ENCODE data around the gene PRR36.

Gene PRR36

GRCh38 chr19:7849631-7849999 is 24.6 kb downstream of the PRR36 start:
- H3K4me3 ChIP-seq (ENCODE audit: low read length) = no peak overlapping the region
- DNase-seq (ENCODE audit: low read depth) = no peak
- no peak for TF ChIP-seq CTCF (conservative IDR thresholded peaks at IDR 0.05; ENCODE audit: low read depth, low read length)

GRCh38 chr19:7848779-7849457 is 25.3 kb downstream of the PRR36 start:
- no peak for DNase-seq (ENCODE audit: low read depth)
- TF ChIP-seq CTCF (conservative IDR thresholded peaks at IDR 0.05; ENCODE audit: low read depth, low read length) = no peak
- H3K4me3 ChIP-seq (ENCODE audit: low read length) = no peak overlapping the region

- no peak overlapping the region for H3K4me3 ChIP-seq (ENCODE audit: low read length)
- no peak for TF ChIP-seq CTCF (conservative IDR thresholded peaks at IDR 0.05; ENCODE audit: low read depth, low read length)
- DNase-seq (ENCODE audit: low read depth) = no peak
Measured at GRCh38 chr19:7847664-7848063, 26.5 kb downstream of the PRR36 start.

- no peak for TF ChIP-seq CTCF (conservative IDR thresholded peaks at IDR 0.05; ENCODE audit: low read depth, low read length)
- DNase-seq (ENCODE audit: low read depth) = no peak
- no peak overlapping the region for H3K4me3 ChIP-seq (ENCODE audit: low read length)
Measured at GRCh38 chr19:7846155-7846646, 28.0 kb downstream of the PRR36 start.

- no peak for TF ChIP-seq CTCF (conservative IDR thresholded peaks at IDR 0.05; ENCODE audit: low read depth, low read length)
- no peak overlapping the region for H3K4me3 ChIP-seq (ENCODE audit: low read length)
- DNase-seq (ENCODE audit: low read depth) = no peak
Measured at GRCh38 chr19:7845390-7846154, 28.6 kb downstream of the PRR36 start.

- H3K4me3 ChIP-seq (ENCODE audit: low read length) = no peak overlapping the region
- no peak for TF ChIP-seq CTCF (conservative IDR thresholded peaks at IDR 0.05; ENCODE audit: low read depth, low read length)
- DNase-seq (ENCODE audit: low read depth) = no peak
Measured at GRCh38 chr19:7844951-7845350, 29.2 kb downstream of the PRR36 start.

- no peak for DNase-seq (ENCODE audit: low read depth)
- no peak overlapping the region for H3K4me3 ChIP-seq (ENCODE audit: low read length)
- no peak for TF ChIP-seq CTCF (conservative IDR thresholded peaks at IDR 0.05; ENCODE audit: low read depth, low read length)
Measured at GRCh38 chr19:7844405-7844804, 29.8 kb downstream of the PRR36 start.

All from retinal pigment epithelial cell (primary cell).